Prostate gland (tissue), 2 donors: ENCODE data around the gene RHOU. TPM values are rescaled to one million over a fixed set of nuclear protein-coding genes. Genes with fewer than 3 reads are reported as not detected.
"Not testable (repeated sequence)": the region's sequence is repeated elsewhere in the genome, so short reads cannot be mapped to it uniquely, and the experiment has no call there.

Experiments
- DNase-seq: peaks from one replicate; pipeline ENCODE4 v3.0.0-alpha.2; 2019; ENCODE audit warnings: low spot score
- H3K27ac ChIP-seq, 2 donors: fragments of 200-600 bp; sonication (generic); 2 replicates each; pipeline ENCODE4 v1.5.1; 2017 to 2019
- H3K27me3 ChIP-seq: fragments of 200-600 bp; sonication (generic); replicated peaks from 2 replicates; pipeline ENCODE4 v1.5.1; 2019; ENCODE audit not compliant: insufficient read depth
- H3K36me3 ChIP-seq, 2 donors: fragments of 200-600 bp; sonication (generic); 1 replicate in 1 of 2; 2 replicates in 1 of 2; pipeline versions ENCODE4 v1.5.1 to v1.8.1; 2017 to 2019
- H3K4me1 ChIP-seq: fragments of 200-600 bp; sonication (generic); replicated peaks from 2 replicates; pipeline ENCODE4 v1.5.1; 2019
- H3K4me3 ChIP-seq, 2 donors: fragments of 200-600 bp; sonication (generic); 2 replicates each; pipeline ENCODE4 v1.5.1; 2017 to 2019
- H3K9me3 ChIP-seq: fragments of 200-600 bp; sonication (generic); 2 replicates; pipeline ENCODE4 v1.5.1; 2017
- CTCF ChIP-seq, 4 experiments: fragments of 200-600 bp in 2 of 4; fragments of 450-650 bp in 2 of 4; sonication (generic) in 2 of 4; IDR thresholded peaks; 1 replicate in 3 of 4; 2 replicates in 1 of 4; pipeline ENCODE4 v1.5.1; 2016 to 2019; ENCODE audit warnings: antibody characterized with exemption in 4 of 4, mild to moderate bottlenecking in 2 of 4, moderate library complexity in 2 of 4
- POLR2A ChIP-seq: fragments of 450-650 bp; IDR thresholded peaks from one replicate; pipeline ENCODE4 v1.6.1; 2016; ENCODE audit warnings: antibody characterized with exemption, mild to moderate bottlenecking
- POLR2AphosphoS5 ChIP-seq: sonication (generic); formaldehyde crosslinking; IDR thresholded peaks from one replicate; pipeline ENCODE4 v1.6.1; 2017; ENCODE audit warnings: antibody characterized with exemption
- WGBS: methylation state at CpG from one replicate; pipeline ENCODE4 v1.1.5; 2018; 5-methylcytosine and 5-hydroxymethylcytosine counted together
- intact Hi-C: fragments of 100-400 bp; cut with DNase I; formaldehyde crosslinking; loops from one replicate; pipeline ENCODE4 v1.14.2; 2022
- total RNA-seq, 2 donors: library from RNA; depleted of rRNA; stranded (reverse); fragments of >200 nt; gene quantifications; one replicate each; pipeline ENCODE4 v1.1.0, GENCODE V29; 2016

RHOU gene
- total RNA-seq, 2 donors from 2014 or later = 39.6 to 75.9 TPM

- Histone ChIP-seq H3K9me3 (no peaks in the 10 kb centered on the region), H3K4me1 (no peaks in the 10 kb centered on the region), H3K36me3 (no peaks in the 10 kb centered on the region), H3K27ac (no peak overlapping the region), H3K27me3 (no peaks in the 10 kb centered on the region), H3K4me3 (no peak overlapping the region)
- 48% methylated on average over 6 of the region's 6 CpGs for WGBS
- DNase-seq = no peak
- no peak for TF ChIP-seq CTCF (IDR thresholded peaks at IDR 0.05)
- TF ChIP-seq POLR2A = no peak
- TF ChIP-seq POLR2AphosphoS5 = no peak
- intact Hi-C loops = no loop called here
These were observed 32.5 kb downstream of the RHOU start for GRCh38 chr1:228767636-228768354.

DNA sequence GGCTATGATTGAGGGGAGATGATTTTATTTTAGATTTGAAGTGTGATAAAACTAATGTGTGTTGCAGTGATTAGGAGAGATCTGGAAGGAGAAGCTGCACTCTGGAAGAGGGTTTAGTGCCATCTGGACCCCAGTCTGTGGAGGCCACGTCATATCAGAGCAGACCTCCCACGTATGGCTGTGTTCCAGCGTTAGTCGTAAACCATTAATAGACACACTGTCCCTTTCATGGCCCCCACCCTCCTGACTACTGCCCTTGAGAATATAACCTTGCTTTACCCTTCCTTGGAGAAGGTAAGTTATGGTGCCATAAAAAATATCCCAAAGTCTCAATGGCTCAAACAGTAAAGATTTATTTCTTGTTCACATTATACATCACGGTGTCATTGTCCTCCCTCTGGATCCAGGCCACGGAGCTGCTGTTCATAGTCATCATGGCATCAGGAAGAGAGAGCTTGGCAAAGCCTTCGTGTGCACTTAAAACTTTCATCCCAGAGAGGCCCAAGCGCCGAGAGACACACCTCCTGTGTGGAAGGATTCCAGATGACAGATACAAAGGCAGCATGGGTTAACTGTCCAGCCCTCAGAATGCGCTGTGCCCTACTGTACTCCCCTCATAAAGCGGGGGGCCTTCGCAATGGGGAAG, 33.2 kb downstream of the RHOU start:
- DNase-seq = no peak
- no peak for TF ChIP-seq CTCF (IDR thresholded peaks at IDR 0.05)
- no peak for TF ChIP-seq POLR2AphosphoS5
- no peak for TF ChIP-seq POLR2A
- intact Hi-C loops = no loop called here
- no peaks in the 10 kb centered on the region for H3K4me1 ChIP-seq
- no peaks in the 10 kb centered on the region for H3K9me3 ChIP-seq
- H3K27ac ChIP-seq = no peak overlapping the region
- H3K27me3 ChIP-seq = no peaks in the 10 kb centered on the region
- no peaks in the 10 kb centered on the region for H3K36me3 ChIP-seq
- H3K4me3 ChIP-seq = no peak overlapping the region
- WGBS = 64% methylated on average over 12 of the region's 12 CpGs

DNA sequence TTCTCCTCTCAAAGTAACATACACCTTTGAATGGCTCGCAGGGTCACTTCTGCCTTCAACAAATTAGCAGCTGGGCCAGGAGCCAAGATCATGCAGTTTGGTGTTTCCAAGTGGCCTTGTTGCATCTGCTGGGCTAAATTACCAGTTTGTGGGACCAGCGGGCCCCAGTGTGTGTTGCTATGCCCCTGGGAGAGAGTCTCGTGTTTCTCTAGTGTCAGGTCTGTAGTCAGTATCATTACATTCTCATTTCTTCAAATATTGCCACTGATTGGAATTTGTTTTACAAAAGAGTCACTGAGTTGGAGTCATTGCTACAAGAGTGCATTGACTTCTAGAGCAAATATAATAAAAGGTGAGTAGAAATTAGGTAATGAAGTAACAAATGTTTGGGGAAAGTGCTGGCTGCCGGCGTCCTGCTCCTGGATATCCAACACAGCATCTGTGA, 35.5 kb downstream of the RHOU start:
- 66% methylated on average over 5 of the region's 5 CpGs for WGBS
- H3K9me3 ChIP-seq = no peaks in the 10 kb centered on the region
- intact Hi-C loops = no loop called here
- H3K27me3 ChIP-seq = no peaks in the 10 kb centered on the region
- no peak for TF ChIP-seq POLR2AphosphoS5
- TF ChIP-seq CTCF (IDR thresholded peaks at IDR 0.05) = no peak
- TF ChIP-seq POLR2A = no peak
- no peak for DNase-seq
- H3K27ac ChIP-seq = no peak overlapping the region
- no peaks in the 10 kb centered on the region for H3K4me1 ChIP-seq
- H3K4me3 ChIP-seq = no peak overlapping the region
- no peaks in the 10 kb centered on the region for H3K36me3 ChIP-seq

DNA sequence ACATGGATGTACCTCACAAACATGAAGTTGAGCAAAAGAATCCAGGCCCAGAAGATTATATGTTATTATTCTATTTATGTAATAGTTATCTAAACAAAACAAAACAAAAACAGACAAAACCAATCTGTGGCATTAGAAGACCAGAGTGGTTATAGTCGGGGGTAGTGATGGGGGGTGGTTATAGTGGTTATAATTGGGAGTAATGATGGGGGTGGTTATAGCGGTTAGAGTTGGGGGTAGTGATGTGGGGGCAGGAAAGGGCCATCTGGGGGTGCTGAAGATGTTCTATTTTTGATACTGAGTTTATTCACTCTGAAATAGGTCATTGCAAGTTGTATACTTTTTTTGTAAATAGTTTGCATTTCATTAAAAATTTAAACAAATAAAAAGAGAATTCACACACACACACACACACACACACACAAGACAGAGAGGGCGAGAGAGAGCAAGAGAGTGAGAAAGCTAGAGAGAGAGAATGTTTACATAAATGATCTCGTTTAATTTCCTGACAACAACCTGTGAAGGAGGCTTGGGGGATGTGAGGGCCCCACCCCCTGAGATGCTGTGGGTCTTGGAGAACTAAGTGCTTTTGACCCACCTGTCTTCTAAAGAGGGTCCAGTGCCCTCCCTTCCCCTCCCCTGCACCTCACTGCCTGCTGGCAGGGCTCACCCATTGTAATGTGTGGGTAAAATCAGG, 37.4 kb downstream of the RHOU start:
- 61% methylated on average over 4 of the region's 4 CpGs for WGBS
- Histone ChIP-seq H3K4me1 (no peaks in the 10 kb centered on the region), H3K27ac (no peak overlapping the region), H3K27me3 (no peaks in the 10 kb centered on the region), H3K36me3 (no peaks in the 10 kb centered on the region), H3K9me3 (no peaks in the 10 kb centered on the region), H3K4me3 (no peak overlapping the region)
- TF ChIP-seq CTCF (IDR thresholded peaks at IDR 0.05) = no peak
- intact Hi-C loops = no loop called here
- no peak for DNase-seq

GRCh38 chr1:228775946-228776345, 40.7 kb downstream of the RHOU start:
- H3K27ac ChIP-seq, H3K4me3 ChIP-seq, DNase-seq, H3K9me3 ChIP-seq, H3K4me1 ChIP-seq, H3K36me3 ChIP-seq, intact Hi-C loops, H3K27me3 ChIP-seq: not testable (repeated sequence)
- WGBS = 87% methylated on average over 9 of the region's 9 CpGs
